Measurements from ENCODE around the gene CHST11. TPM values are rescaled to one million over a fixed set of nuclear protein-coding genes. Genes with fewer than 3 reads are reported as not detected.

CHST11 gene
- total RNA-seq, 1 experiment from 2014 or later, result 12.7 TPM

GRCh38 chr12:104426926-104427546, 29.7 kb upstream of the CHST11 start:
- no peak for DNase-seq (ENCODE audit: low spot score)

GRCh38 chr12:104427547-104427938, 29.2 kb upstream of the CHST11 start:
- DNase-seq (ENCODE audit: low spot score), result no peak
- in situ Hi-C loops (cut with HindIII; ENCODE audit: low sequenced_read_pairs), result no loop called here

More at GRCh38 chr12:104426926-104427546, 29.7 kb upstream of the CHST11 start:
- in situ Hi-C loops (cut with HindIII; ENCODE audit: low sequenced_read_pairs), result no loop called here

DNA sequence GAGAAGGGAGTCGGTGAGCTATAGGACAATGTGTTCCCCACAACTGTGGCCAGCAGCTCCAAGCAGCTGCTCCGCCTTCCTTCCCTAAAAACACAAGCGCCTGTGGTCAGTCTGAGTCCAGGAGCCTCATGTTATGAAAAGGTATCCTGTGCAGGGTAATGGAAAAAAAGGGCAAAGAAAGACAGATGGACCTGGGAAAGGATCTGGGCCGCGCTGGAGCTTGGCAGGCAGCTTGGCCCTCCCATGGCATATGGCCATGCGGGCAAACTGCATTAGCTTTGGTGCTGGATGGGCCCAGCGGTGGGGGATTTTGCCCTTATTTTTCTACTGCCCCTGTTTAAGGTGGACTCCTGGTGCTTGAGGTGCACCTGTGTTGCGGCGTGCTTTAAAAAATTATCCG, 23.7 kb upstream of the CHST11 start:
- peak; percentile 73 for DNase-seq (ENCODE audit: low spot score)
- in situ Hi-C loops (cut with HindIII; ENCODE audit: low sequenced_read_pairs), result no loop called here

DNA sequence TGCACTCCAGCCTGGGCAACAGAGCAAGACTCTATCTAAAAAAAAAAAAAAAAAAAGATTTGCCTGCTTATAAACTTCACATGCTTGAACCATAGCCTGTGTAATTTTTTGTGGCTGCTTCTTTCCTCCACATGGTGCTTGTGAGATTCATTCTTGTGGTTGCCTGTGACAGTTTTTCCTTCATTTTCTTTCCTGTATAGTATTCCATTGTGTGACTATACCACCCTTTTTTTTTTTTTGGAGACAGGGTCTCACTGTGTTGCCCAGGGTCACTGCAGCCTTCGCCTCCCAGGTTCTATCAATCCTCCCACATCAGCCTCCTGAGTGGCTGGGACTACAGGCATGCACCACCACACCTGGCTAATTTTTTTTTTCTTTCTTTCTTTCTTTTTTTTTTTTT, 22.6 kb upstream of the CHST11 start:
- in situ Hi-C loops (cut with HindIII; ENCODE audit: low sequenced_read_pairs), result no loop called here
- DNase-seq (ENCODE audit: low spot score), result no peak

DNA sequence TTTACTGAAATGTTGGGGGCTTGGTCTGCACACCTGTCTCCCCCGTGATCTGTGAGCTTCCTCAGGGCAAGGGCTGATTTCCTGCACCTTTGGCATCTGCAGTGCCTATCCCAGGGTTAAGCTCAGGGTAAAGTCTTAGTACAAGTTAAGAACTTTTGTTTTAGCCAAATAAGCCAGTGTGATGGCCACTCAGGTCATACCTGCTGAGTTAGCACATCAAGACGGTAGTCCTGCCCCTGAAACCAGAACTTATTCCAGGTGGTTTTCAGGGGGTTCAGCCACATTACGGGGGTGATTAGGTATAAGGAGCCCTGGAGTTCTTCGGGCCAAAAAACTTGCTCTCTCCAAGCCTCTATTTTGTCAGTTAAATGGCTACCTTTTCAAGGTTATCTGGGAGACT, 21.6 kb upstream of the CHST11 start:
- in situ Hi-C loops (cut with HindIII; ENCODE audit: low sequenced_read_pairs), result no loop called here
- no peak for DNase-seq (ENCODE audit: low spot score)

- DNase-seq (ENCODE audit: low spot score), result no peak
- in situ Hi-C loops (cut with HindIII; ENCODE audit: low sequenced_read_pairs), result no loop called here
Measured at GRCh38 chr12:104435765-104436164, 21.0 kb upstream of the CHST11 start.

DNA sequence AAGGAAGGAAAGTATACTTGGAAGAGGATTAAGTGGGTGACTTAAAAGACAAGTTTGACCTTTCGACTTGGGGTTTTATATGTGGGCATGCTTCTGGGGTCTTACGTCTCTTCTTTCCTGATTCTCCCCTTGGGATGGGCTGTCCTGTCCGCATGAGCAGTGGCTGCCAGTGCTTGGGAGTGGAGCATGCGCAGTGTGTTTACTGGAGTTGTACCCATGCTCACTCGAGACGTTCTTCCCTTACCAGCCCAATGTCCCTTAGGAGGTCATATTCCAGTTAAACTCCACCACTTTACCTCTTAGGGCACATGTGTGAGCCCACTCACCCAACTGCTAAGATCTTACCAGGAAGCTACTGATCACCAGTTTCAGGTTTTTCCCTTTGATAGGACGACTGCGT, 20.0 kb upstream of the CHST11 start:
- in situ Hi-C loops (cut with HindIII; ENCODE audit: low sequenced_read_pairs), result no loop called here
- DNase-seq (ENCODE audit: low spot score), result no peak

- no peak for DNase-seq (ENCODE audit: low spot score)
- in situ Hi-C loops (cut with HindIII; ENCODE audit: low sequenced_read_pairs), result no loop called here
Measured at GRCh38 chr12:104438134-104438533, 18.6 kb upstream of the CHST11 start.

DNA sequence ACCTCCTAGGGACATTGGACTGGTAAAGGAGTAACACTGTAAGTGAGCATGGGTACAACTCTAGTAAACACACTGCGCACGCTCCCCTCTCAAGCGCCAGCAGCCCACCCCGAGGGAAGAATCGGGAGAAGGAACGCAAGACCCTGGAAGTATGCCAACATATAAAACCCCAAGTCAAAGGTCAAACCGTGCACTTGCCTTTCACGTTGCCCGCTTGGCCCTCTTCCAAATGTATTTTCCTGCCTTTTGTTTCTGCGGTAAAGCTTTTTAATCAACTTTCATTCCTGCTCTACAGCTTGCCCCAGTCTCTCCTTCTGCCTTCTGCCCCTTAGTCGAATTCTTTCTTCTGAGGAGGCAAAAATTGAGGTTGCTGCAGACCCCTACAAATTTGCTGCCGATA, 17.6 kb upstream of the CHST11 start:
- no peak for DNase-seq (ENCODE audit: low spot score)
- in situ Hi-C loops (cut with HindIII; ENCODE audit: low sequenced_read_pairs), result no loop called here

DNA sequence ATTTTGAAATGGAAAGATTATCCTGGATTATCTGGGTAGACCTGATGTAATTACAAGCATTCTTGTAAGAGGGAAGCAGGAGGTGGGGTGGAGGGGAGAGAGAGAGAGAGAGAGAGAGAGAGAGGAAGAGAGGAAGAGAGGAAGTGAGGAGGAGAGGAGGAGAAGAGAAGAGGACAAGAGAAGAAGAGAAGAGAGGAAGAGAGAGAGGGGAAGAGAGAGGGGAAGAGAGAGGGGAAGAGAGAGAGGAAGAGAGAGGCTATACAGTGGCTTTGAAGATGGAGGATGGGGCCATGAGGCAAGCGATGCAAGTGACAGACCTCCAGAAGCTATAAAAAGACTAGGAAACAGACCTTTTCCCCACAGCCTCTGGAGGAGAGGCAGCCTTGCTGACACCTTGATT, 13.7 kb upstream of the CHST11 start:
- no peak for DNase-seq (ENCODE audit: low spot score)
- in situ Hi-C loops (cut with HindIII; ENCODE audit: low sequenced_read_pairs), result no loop called here

- in situ Hi-C loops (cut with HindIII; ENCODE audit: low sequenced_read_pairs), result no loop called here
- no peak for DNase-seq (ENCODE audit: low spot score)
Measured at GRCh38 chr12:104446646-104447421, 9.9 kb upstream of the CHST11 start.

DNA sequence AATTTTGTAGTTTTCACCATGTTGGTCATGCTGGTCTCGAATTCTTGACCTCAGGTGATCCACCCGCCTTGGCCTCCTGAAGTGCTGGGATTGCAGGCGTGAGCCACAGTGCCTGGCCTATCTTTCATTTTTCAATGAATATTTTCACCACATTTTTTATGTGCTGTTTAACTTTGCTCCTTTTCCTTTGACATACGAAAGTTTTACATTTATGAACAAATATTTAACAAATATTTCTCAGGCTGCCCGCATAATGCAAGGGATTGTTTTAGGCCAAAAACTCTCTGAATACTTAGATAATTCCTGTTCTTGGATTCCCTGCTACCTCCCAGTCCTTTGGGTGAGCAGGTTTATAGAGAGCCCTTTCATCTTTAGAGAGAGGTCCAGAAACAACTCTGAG, 8.7 kb upstream of the CHST11 start:
- DNase-seq (ENCODE audit: low spot score), result no peak
- in situ Hi-C loops (cut with HindIII; ENCODE audit: low sequenced_read_pairs), result no loop called here

GRCh38 chr12:104448451-104448850, 8.3 kb upstream of the CHST11 start:
- no peak for DNase-seq (ENCODE audit: low spot score)
- in situ Hi-C loops (cut with HindIII; ENCODE audit: low sequenced_read_pairs), result no loop called here

- no peak for DNase-seq (ENCODE audit: low spot score)
- in situ Hi-C loops (cut with HindIII; ENCODE audit: low sequenced_read_pairs), result no loop called here
Measured at GRCh38 chr12:104450700-104451099, 6.0 kb upstream of the CHST11 start.

GRCh38 chr12:104452087-104452486, 4.7 kb upstream of the CHST11 start:
- in situ Hi-C loops (cut with HindIII; ENCODE audit: low sequenced_read_pairs), result no loop called here
- no peak for DNase-seq (ENCODE audit: low spot score)

DNA sequence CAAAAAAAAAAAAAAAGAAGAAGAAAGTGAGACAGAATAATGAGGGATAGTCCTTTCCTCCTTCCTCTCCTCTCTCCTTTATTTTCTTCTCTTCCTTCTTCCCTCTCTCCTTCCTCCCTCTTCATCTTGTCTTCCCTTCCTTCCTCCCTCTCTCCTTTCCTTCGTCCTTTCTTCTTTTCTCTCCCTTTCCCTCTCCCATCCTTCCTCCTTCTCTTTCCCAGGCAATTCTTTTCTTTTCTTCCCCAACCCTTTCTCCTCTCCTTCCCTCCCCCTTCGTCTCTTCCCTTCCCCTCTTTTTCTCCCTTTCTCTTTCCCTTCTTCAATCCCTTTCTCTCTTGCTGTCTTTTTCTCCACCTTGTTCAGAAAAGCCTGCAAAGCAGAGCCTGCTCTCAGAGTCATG, 3.6 kb upstream of the CHST11 start:
- DNase-seq (ENCODE audit: low spot score), result no peak
- in situ Hi-C loops (cut with HindIII; ENCODE audit: low sequenced_read_pairs), result no loop called here

DNA sequence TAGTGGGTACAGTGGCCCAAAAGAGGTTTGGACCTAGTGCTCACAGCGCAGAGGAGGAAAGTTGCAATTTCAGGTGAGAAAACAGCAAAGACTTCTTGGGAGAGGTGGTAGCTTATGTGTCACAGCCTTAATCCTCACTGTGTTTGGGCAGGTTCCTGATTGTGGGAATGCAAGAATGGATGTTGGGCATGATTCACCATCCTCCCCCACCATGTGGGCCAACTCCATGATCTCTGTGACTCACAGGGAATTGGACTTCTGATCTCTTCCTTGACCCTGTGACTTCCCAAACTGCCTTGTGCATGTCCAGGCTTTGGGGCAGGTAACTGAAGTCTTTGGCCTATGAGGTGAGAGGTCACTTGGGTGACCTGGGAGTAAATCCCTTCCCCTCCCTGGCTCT, 1.8 kb upstream of the CHST11 start:
- in situ Hi-C loops (cut with HindIII; ENCODE audit: low sequenced_read_pairs), result no loop called here
- DNase-seq (ENCODE audit: low spot score), result no peak

DNA sequence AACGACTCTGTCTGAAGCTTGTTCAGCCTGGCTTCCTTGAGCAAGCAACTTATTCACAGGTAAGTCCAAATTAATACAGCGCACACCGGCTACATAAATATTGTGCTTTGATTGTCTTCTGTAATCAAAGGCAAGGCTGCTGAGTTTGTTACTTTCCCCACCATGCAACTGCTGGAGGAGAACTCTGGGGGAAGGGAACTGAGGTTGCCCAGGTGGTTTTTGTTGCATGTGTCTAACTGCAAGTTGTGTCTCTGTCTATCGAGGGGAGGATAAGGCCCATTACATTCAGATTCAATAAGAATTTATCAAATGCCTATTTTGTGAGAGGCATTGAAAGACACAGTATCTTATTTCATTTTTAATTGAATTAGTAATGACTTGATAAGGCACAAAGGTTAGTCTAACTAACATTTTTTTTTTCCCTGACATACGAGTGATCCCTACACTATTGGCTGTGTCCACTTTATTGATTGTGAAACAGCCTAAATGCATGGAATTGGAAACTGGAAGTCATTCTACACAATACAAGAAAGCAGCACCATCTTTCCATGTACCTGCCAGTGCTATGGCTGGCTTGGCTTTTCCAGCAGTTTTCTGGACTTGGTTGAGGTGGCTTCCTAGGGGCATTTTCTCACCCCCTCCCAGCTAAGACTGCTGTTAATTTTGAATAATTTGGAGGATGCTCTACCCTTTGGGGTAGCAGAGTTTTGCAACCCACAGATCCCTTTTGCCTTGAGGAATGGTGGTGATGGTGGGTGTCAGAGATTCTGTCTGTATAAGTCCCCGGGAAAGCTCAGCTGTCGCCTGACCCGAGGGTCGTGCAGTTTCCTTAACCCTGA, 951 bp upstream of the CHST11 start:
- in situ Hi-C loops (cut with HindIII; ENCODE audit: low sequenced_read_pairs), result no loop called here
- peak; percentile 8 for DNase-seq (ENCODE audit: low spot score)

DNA sequence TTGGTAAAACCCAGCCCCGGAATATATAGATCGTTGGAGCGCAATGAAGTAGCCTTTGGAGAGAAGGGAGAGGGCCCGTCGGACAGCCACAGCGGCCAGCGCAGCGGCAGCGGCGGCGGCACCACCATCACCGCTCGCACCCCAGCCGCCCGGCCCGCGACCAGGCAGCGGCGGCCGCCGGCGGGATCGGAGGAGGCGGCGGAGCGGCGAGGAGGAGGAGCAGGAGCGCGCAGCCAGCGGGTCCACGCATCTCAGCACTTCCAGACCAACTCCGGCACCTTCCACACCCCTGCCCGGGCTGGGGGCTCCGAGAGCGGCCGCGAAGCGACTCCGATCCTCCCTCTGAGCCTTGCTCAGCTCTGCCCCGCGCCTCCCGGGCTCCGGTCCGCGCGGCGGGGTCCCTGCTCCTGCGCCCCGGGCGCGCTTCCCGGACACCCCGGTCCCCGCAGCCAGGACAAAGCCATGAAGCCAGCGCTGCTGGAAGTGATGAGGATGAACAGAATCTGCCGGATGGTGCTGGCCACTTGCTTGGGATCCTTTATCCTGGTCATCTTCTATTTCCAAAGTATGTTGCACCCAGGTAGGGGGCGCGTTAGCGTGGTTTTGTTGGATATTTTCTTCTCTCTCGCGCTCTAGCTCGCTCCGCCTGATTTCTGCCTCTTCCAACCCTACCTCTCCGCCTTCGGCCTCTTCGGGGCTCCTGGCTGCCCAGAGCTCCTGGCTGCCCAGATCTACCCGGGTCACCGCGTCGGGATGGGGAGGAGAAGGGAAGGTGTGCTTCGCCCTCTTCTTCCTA, 400 bp downstream of the CHST11 start:
- DNase-seq (ENCODE audit: low spot score), result peak; percentile 87
- in situ Hi-C loops (cut with HindIII; ENCODE audit: low sequenced_read_pairs), result no loop called here
